GM10266 (cell line): ENCODE measurements around the gene PPAN.

Experiments used
- DNase-seq: peaks from one replicate; pipeline ENCODE4 v3.0.0; 2012; ENCODE audit errors: extremely low spot score
- CTCF ChIP-seq: IDR thresholded peaks from 2 replicates; pipeline ENCODE4 v1.5.1; 2012; ENCODE audit warnings: mild to moderate bottlenecking, low read depth; ENCODE audit not compliant: control insufficient read depth, insufficient read depth; ENCODE audit errors: missing control alignments

PPAN gene

GRCh38 chr19:10137751-10138682, 31.9 kb downstream of the PPAN start:
- TF ChIP-seq CTCF, result no peak
- DNase-seq, result no peak

GRCh38 chr19:10138879-10139795, 33.0 kb downstream of the PPAN start:
- TF ChIP-seq CTCF, result no peak
- no peak for DNase-seq

- TF ChIP-seq CTCF, result no peak
- DNase-seq, result no peak
Measured at GRCh38 chr19:10139952-10140351, 33.8 kb downstream of the PPAN start.

GRCh38 chr19:10141479-10141878, 35.3 kb downstream of the PPAN start:
- no peak for TF ChIP-seq CTCF
- DNase-seq, result no peak

GRCh38 chr19:10141973-10142372, 35.8 kb downstream of the PPAN start:
- no peak for DNase-seq
- TF ChIP-seq CTCF, result no peak

- no peak for TF ChIP-seq CTCF
- no peak for DNase-seq
Measured at GRCh38 chr19:10142701-10143375, 36.7 kb downstream of the PPAN start.
